CD4-positive, alpha-beta T cell treated with Interleukin-1 beta for 1 hour (primary cell): ENCODE results near the gene PAK5.

Experiments used
- DNase-seq, 2 donors: peaks; one replicate each; pipeline ENCODE4 v3.0.0-alpha.2; 2020 to 2022

PAK5 gene

GRCh38 chr20:9573335-9574151 lies 265.3 kb downstream of the PAK5 start:
- no peak for DNase-seq

GRCh38 chr20:9572670-9573069 lies 266.2 kb downstream of the PAK5 start:
- DNase-seq = no peak

- no peak for DNase-seq
These were observed 267.1 kb downstream of the PAK5 start for GRCh38 chr20:9571783-9572182.

- DNase-seq = no peak
These were observed 268.3 kb downstream of the PAK5 start for GRCh38 chr20:9570612-9571011.

- DNase-seq = no peak
These were observed 271.9 kb downstream of the PAK5 start for GRCh38 chr20:9566977-9567376.

- no peak for DNase-seq
These were observed 272.8 kb downstream of the PAK5 start for GRCh38 chr20:9565910-9566550.

GRCh38 chr20:9557411-9557810 lies 281.5 kb downstream of the PAK5 start:
- no peak for DNase-seq

- no peak for DNase-seq
These were observed 283.1 kb downstream of the PAK5 start for GRCh38 chr20:9555781-9556180.

- no peak for DNase-seq
These were observed 286.9 kb downstream of the PAK5 start for GRCh38 chr20:9551808-9552550.

GRCh38 chr20:9550871-9551270 lies 288.0 kb downstream of the PAK5 start:
- no peak for DNase-seq

GRCh38 chr20:9550283-9550682 lies 288.6 kb downstream of the PAK5 start:
- DNase-seq = no peak

GRCh38 chr20:9543214-9543613 lies 295.7 kb downstream of the PAK5 start:
- DNase-seq = no peak

GRCh38 chr20:9535449-9535848 lies 303.4 kb downstream of the PAK5 start:
- DNase-seq = no peak

GRCh38 chr20:9534025-9534424 lies 304.9 kb downstream of the PAK5 start:
- no peak for DNase-seq

GRCh38 chr20:9532069-9532838 lies 306.6 kb downstream of the PAK5 start:
- DNase-seq = no peak

GRCh38 chr20:9531581-9531980 lies 307.3 kb downstream of the PAK5 start:
- no peak for DNase-seq

- DNase-seq = no peak
These were observed 315.2 kb downstream of the PAK5 start for GRCh38 chr20:9523636-9524035.

- no peak for DNase-seq
These were observed 318.8 kb downstream of the PAK5 start for GRCh38 chr20:9520086-9520485.

- no peak for DNase-seq
These were observed 320.2 kb downstream of the PAK5 start for GRCh38 chr20:9518576-9519175.

GRCh38 chr20:9517297-9518162 lies 321.3 kb downstream of the PAK5 start:
- DNase-seq = no peak

GRCh38 chr20:9516234-9516871 lies 322.5 kb downstream of the PAK5 start:
- no peak for DNase-seq
